Measurements from ENCODE around the gene POLR2H. TPM values are rescaled to one million over a fixed set of nuclear protein-coding genes. Genes with fewer than 3 reads are reported as not detected.

Gene POLR2H
- polyA plus RNA-seq, 1 donor (not counting 4 experiments of a cell fraction or from before 2014, with no cell fraction given): 202 TPM

- H3K27me3 ChIP-seq (ENCODE audit: control insufficient read depth, extremely low read depth, insufficient read depth, low read length): no peaks in the 10 kb centered on the region
- no peak overlapping the region for H3K4me3 ChIP-seq (ENCODE audit: control insufficient read depth in 2 of 3, extremely low read depth in 1 of 3, insufficient read depth in 2 of 3, low read depth in 1 of 3, low read length in 3 of 3)
- no peak overlapping the region for H3K27ac ChIP-seq (ENCODE audit: control insufficient read depth, insufficient read depth, low read length)
- no peak overlapping the region for H3K9ac ChIP-seq (ENCODE audit: control insufficient read depth, extremely low read depth, insufficient read depth, low read length)
- peaks cover 18% of the 10 kb centered on the region for H3K79me2 ChIP-seq (ENCODE audit: control insufficient read depth, insufficient read depth, low read length)
- TF ChIP-seq EZH2 (IDR thresholded peaks at IDR 0.05; ENCODE audit: low read length): no peak
- TF ChIP-seq CTCF (optimal IDR thresholded peaks at IDR 0.05 in 1 of 3, IDR thresholded peaks at IDR 0.05 in 1 of 3, conservative IDR thresholded peaks at IDR 0.05 in 1 of 3; ENCODE audit: extremely low read depth in 1 of 3, insufficient read depth in 2 of 3, low read length in 3 of 3): no peak
- H3K9me3 ChIP-seq (ENCODE audit: control insufficient read depth, low read depth, low read length): no peaks in the 10 kb centered on the region
- no peak for DNase-seq (ENCODE audit: low read depth, low spot score)
- no peaks in the 10 kb centered on the region for H3K9me1 ChIP-seq (ENCODE audit: control insufficient read depth, extremely low read depth, insufficient read depth, low read length)
- no peaks in the 10 kb centered on the region for H4K20me1 ChIP-seq (ENCODE audit: control insufficient read depth, extremely low read depth, insufficient read depth, low read length)
- peaks cover 25% of the 10 kb centered on the region in 2 experiments for H3K36me3 ChIP-seq (ENCODE audit: control insufficient read depth in 2 of 2, extremely low read depth in 1 of 2, insufficient read depth in 2 of 2, low read length in 2 of 2)
- H2AFZ ChIP-seq (ENCODE audit: control insufficient read depth, low read length): no peak overlapping the region
- no peak for FAIRE-seq
- dilution Hi-C loops (cut with MboI; ENCODE audit: extremely low pct_ligation_motif_present, low sequenced_read_pairs): no loop called here
- peaks cover 13% of the 10 kb centered on the region for H3K4me1 ChIP-seq (ENCODE audit: control insufficient read depth, extremely low read depth, insufficient read depth, low read length)
- H3K4me2 ChIP-seq (ENCODE audit: control insufficient read depth, extremely low read depth, insufficient read depth, low read depth, low read length): no peak overlapping the region
Observed at GRCh38 chr3:184368586-184369183, 7.2 kb downstream of the POLR2H start.

GRCh38 chr3:184371570-184372018 is 10.1 kb downstream of the POLR2H start:
- peak; percentile 68 for FAIRE-seq
- H3K4me2 ChIP-seq (ENCODE audit: control insufficient read depth, extremely low read depth, insufficient read depth, low read depth, low read length): no peak overlapping the region

More at GRCh38 chr3:184371570-184372018, 10.1 kb downstream of the POLR2H start:
- no peak overlapping the region for H3K9ac ChIP-seq (ENCODE audit: control insufficient read depth, extremely low read depth, insufficient read depth, low read length)
- peaks cover 3% of the 10 kb centered on the region for H3K79me2 ChIP-seq (ENCODE audit: control insufficient read depth, insufficient read depth, low read length)
- H3K9me3 ChIP-seq (ENCODE audit: control insufficient read depth, low read depth, low read length): no peaks in the 10 kb centered on the region
- peaks cover 20% of the 10 kb centered on the region for H3K27me3 ChIP-seq (ENCODE audit: control insufficient read depth, extremely low read depth, insufficient read depth, low read length)
- peaks cover 3% of the 10 kb centered on the region for H3K4me1 ChIP-seq (ENCODE audit: control insufficient read depth, extremely low read depth, insufficient read depth, low read length)
- no peak overlapping the region for H3K4me3 ChIP-seq (ENCODE audit: control insufficient read depth in 2 of 3, extremely low read depth in 1 of 3, insufficient read depth in 2 of 3, low read depth in 1 of 3, low read length in 3 of 3)
- dilution Hi-C loops (cut with MboI; ENCODE audit: extremely low pct_ligation_motif_present, low sequenced_read_pairs): no loop called here
- peak; percentile 60 for DNase-seq (ENCODE audit: low read depth, low spot score)
- no peak overlapping the region for H3K27ac ChIP-seq (ENCODE audit: control insufficient read depth, insufficient read depth, low read length)
- no peak overlapping the region for H2AFZ ChIP-seq (ENCODE audit: control insufficient read depth, low read length)
- H3K9me1 ChIP-seq (ENCODE audit: control insufficient read depth, extremely low read depth, insufficient read depth, low read length): no peaks in the 10 kb centered on the region
- TF ChIP-seq EZH2 (IDR thresholded peaks at IDR 0.05; ENCODE audit: low read length) (no peak), CTCF (optimal IDR thresholded peaks at IDR 0.05 in 1 of 3, IDR thresholded peaks at IDR 0.05 in 1 of 3, conservative IDR thresholded peaks at IDR 0.05 in 1 of 3; ENCODE audit: extremely low read depth in 1 of 3, insufficient read depth in 2 of 3, low read length in 3 of 3) (peak; percentile 96 to 99 (median 98))
- peaks cover 13 to 18% of the 10 kb centered on the region in 2 experiments for H3K36me3 ChIP-seq (ENCODE audit: control insufficient read depth in 2 of 2, extremely low read depth in 1 of 2, insufficient read depth in 2 of 2, low read length in 2 of 2)
- no peaks in the 10 kb centered on the region for H4K20me1 ChIP-seq (ENCODE audit: control insufficient read depth, extremely low read depth, insufficient read depth, low read length)
